LNCaP clone FGC (cell line): ENCODE measurements around the gene AIDA.

Experiments used
- DNase-seq: peaks from one replicate; pipeline ENCODE4 v3.0.0-alpha.2; 2011; ENCODE audit warnings: low read depth
- H3K4me3 ChIP-seq: 2 replicates; pipeline ENCODE4 v1.5.1; 2011; ENCODE audit warnings: mild to moderate bottlenecking, low read depth, low read length, control low read depth
- CTCF ChIP-seq: IDR thresholded peaks from 2 replicates; pipeline ENCODE4 v1.5.1; 2012; ENCODE audit warnings: mild to moderate bottlenecking; ENCODE audit not compliant: control insufficient read depth, insufficient read depth; ENCODE audit errors: extremely low read depth

AIDA gene

DNA sequence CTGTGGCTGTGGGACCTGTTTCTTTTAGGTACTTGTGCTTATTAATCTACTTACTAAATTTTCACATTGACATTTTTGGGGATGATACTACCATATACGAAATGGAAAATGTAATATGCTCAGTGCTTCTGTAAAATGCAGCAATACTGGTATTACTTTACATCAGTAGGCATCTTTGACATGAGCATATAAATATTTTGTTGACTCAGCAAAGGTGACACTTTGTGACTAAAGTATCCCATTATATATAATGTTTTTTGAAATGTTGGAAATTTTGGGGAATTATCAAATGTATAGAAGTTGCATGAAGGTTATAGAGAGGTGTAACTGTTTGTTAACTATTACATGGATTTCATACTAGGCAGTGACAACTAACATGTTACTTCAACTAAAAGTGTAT is 22.4 kb upstream of the AIDA start:
- DNase-seq, result no peak
- TF ChIP-seq CTCF, result no peak
- H3K4me3 ChIP-seq, result no peak overlapping the region

GRCh38 chr1:222732216-222733159 is 20.2 kb upstream of the AIDA start:
- TF ChIP-seq CTCF, result no peak
- H3K4me3 ChIP-seq, result no peak overlapping the region
- DNase-seq, result no peak

- no peak overlapping the region for H3K4me3 ChIP-seq
- TF ChIP-seq CTCF, result no peak
- DNase-seq, result no peak
Measured at GRCh38 chr1:222730866-222731265, 18.6 kb upstream of the AIDA start.

- DNase-seq, result no peak
- TF ChIP-seq CTCF, result no peak
- no peak overlapping the region for H3K4me3 ChIP-seq
Measured at GRCh38 chr1:222728746-222729145, 16.5 kb upstream of the AIDA start.

DNA sequence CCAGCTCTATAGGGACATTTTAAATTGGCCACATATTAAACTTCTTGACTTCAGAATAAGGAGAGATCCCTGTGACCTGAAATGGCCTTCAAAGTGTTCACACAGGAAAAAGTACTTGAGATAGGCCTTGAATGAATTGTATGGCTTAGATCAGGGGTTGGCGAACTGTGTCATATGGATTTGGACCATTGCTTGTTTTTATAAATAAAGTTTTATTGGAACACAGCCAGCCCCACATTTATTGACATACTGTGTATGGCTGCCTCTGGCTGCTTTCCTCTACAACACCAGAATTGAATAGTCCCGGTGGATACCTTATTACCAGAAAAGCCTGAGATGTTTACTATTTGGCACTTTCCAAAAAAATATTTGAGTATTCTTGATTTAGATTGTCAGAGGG is 4.1 kb upstream of the AIDA start:
- H3K4me3 ChIP-seq, result no peak overlapping the region
- no peak for TF ChIP-seq CTCF

GRCh38 chr1:222713091-222713961 is 1.0 kb upstream of the AIDA start:
- DNase-seq, result no peak
- no peak for TF ChIP-seq CTCF
- H3K4me3 ChIP-seq, result peak overlapping the region; percentile 78

More for the DNA sequence above, 4.1 kb upstream of the AIDA start:
- DNase-seq, result no peak
